H9 (cell line): ENCODE data around the gene HASPIN. TPM values are rescaled to one million over a fixed set of nuclear protein-coding genes. Genes with fewer than 3 reads are reported as not detected.

Experiments used
- DNase-seq: peaks from one replicate; pipeline ENCODE4 v3.0.0-alpha.2; 2017
- H2AFZ ChIP-seq: one replicate; pipeline ENCODE4 v1.6.1; 2013; ENCODE audit warnings: mild to moderate bottlenecking, low read length, control low read depth, moderate library complexity
- H2AK5ac ChIP-seq: 2 replicates; pipeline ENCODE4 v1.6.1; 2013; ENCODE audit warnings: low read length, control low read depth, mixed read lengths; ENCODE audit not compliant: insufficient read length
- H2BK120ac ChIP-seq: one replicate; pipeline ENCODE4 v1.6.1; 2013; ENCODE audit warnings: low read depth, mild to moderate bottlenecking, low read length, control low read depth, inconsistent platforms; ENCODE audit not compliant: poor library complexity, severe bottlenecking
- H2BK12ac ChIP-seq: 2 replicates; pipeline ENCODE4 v1.6.1; 2013; ENCODE audit warnings: low read length, control low read depth, mixed read lengths, low read depth; ENCODE audit not compliant: insufficient read length
- H2BK15ac ChIP-seq: 2 replicates; pipeline ENCODE4 v1.6.1; 2013; ENCODE audit warnings: low read depth, low read length, control low read depth
- H2BK20ac ChIP-seq: one replicate; pipeline ENCODE4 v1.6.1; 2013; ENCODE audit warnings: low read depth, mild to moderate bottlenecking, low read length, control low read depth, inconsistent platforms; ENCODE audit not compliant: poor library complexity, severe bottlenecking
- H2BK5ac ChIP-seq: 2 replicates; pipeline ENCODE4 v1.6.1; 2013; ENCODE audit warnings: low read length, control low read depth, mixed read lengths; ENCODE audit not compliant: insufficient read length
- H3K14ac ChIP-seq: 2 replicates; pipeline ENCODE4 v1.6.1; 2013; ENCODE audit warnings: low read length, control low read depth; ENCODE audit not compliant: insufficient read depth
- H3K18ac ChIP-seq: 2 replicates; pipeline ENCODE4 v1.6.1; 2013; ENCODE audit warnings: low read depth, mild to moderate bottlenecking, mixed read lengths, low read length, control low read depth; ENCODE audit not compliant: insufficient read length
- H3K23ac ChIP-seq: 2 replicates; pipeline ENCODE4 v1.6.1; 2013; ENCODE audit warnings: low read length, control low read depth, mixed read lengths, low read depth; ENCODE audit not compliant: insufficient read length
- H3K23me2 ChIP-seq: 2 replicates; pipeline ENCODE4 v1.6.1; 2013; ENCODE audit warnings: low read depth, mild to moderate bottlenecking, mixed read lengths, low read length, control low read depth; ENCODE audit not compliant: insufficient read length, poor library complexity, severe bottlenecking
- H3K27ac ChIP-seq: 2 replicates; pipeline ENCODE4 v1.5.1; 2013; ENCODE audit warnings: low read length, control low read depth, mixed read lengths, low read depth; ENCODE audit not compliant: insufficient read length
- H3K27me3 ChIP-seq: 2 replicates; pipeline ENCODE4 v1.6.1; 2013; ENCODE audit warnings: low read length, control low read depth, inconsistent platforms; ENCODE audit not compliant: insufficient read depth
- H3K4ac ChIP-seq: 2 replicates; pipeline ENCODE4 v1.6.1; 2013; ENCODE audit warnings: low read depth, mild to moderate bottlenecking, control low read depth, inconsistent platforms, low read length, moderate library complexity
- H3K4me1 ChIP-seq: 2 replicates; pipeline ENCODE4 v1.6.1; 2013; ENCODE audit warnings: low read length, control low read depth, inconsistent platforms; ENCODE audit not compliant: insufficient read depth
- H3K4me2 ChIP-seq: 2 replicates; pipeline ENCODE4 v1.6.1; 2013; ENCODE audit warnings: low read length, control low read depth, mixed read lengths; ENCODE audit not compliant: insufficient read length, insufficient read depth
- H3K56ac ChIP-seq: 2 replicates; pipeline ENCODE4 v1.6.1; 2013; ENCODE audit warnings: low read depth, mild to moderate bottlenecking, mixed read lengths, low read length, control low read depth; ENCODE audit not compliant: insufficient read length
- H3K79me1 ChIP-seq: 2 replicates; pipeline ENCODE4 v1.6.1; 2013; ENCODE audit warnings: low read depth, mild to moderate bottlenecking, moderate library complexity, low read length, control low read depth, inconsistent platforms; ENCODE audit not compliant: insufficient read depth, poor library complexity, severe bottlenecking
- H3K79me2 ChIP-seq: 2 replicates; pipeline ENCODE4 v1.6.1; 2013; ENCODE audit warnings: low read length, control low read depth, inconsistent platforms; ENCODE audit not compliant: insufficient read depth
- H3K9ac ChIP-seq: 2 replicates; pipeline ENCODE4 v1.6.1; 2013; ENCODE audit warnings: low read length, control low read depth, mixed read lengths; ENCODE audit not compliant: insufficient read length; ENCODE audit errors: extremely low read depth
- H3K9me3 ChIP-seq: one replicate; pipeline ENCODE4 v1.6.1; 2013; ENCODE audit warnings: low read depth, low read length, inconsistent platforms; ENCODE audit not compliant: control insufficient read depth
- H3T11ph ChIP-seq: one replicate; pipeline ENCODE4 v1.6.1; 2013; ENCODE audit warnings: mild to moderate bottlenecking, low read length, control low read depth, inconsistent platforms
- H4K20me1 ChIP-seq: one replicate; pipeline ENCODE4 v1.6.1; 2013; ENCODE audit not compliant: control insufficient read depth, insufficient read length, insufficient read depth
- H4K5ac ChIP-seq: 2 replicates; pipeline ENCODE4 v1.6.1; 2013; ENCODE audit warnings: low read depth, mild to moderate bottlenecking, mixed read lengths, low read length, control low read depth; ENCODE audit not compliant: insufficient read length
- H4K8ac ChIP-seq: replicated peaks from 2 replicates; pipeline ENCODE4 v1.6.1; 2013; ENCODE audit warnings: low read length, control low read depth, mixed read lengths, low read depth; ENCODE audit not compliant: insufficient read length
- H4K91ac ChIP-seq: 2 replicates; pipeline ENCODE4 v1.6.1; 2013; ENCODE audit warnings: low read depth, mild to moderate bottlenecking, moderate library complexity, mixed read lengths, low read length, control low read depth; ENCODE audit not compliant: insufficient read length
- H3K27ac Mint-ChIP-seq, 3 experiments: 2 replicates in 2 of 3; 3 replicates in 1 of 3; pipeline ENCODE4 v1.8.0; 2020 to 2021; ENCODE audit warnings: mixed read lengths in 3 of 3, mild to moderate bottlenecking in 1 of 3, moderate library complexity in 1 of 3
- H3K27me3 Mint-ChIP-seq: 2 replicates; pipeline ENCODE4 v1.8.0; 2021; ENCODE audit warnings: low read depth, mild to moderate bottlenecking, moderate library complexity, mixed read lengths
- H3K36me3 Mint-ChIP-seq, 3 experiments: 2 replicates in 2 of 3; 3 replicates in 1 of 3; pipeline ENCODE4 v1.8.0; 2020 to 2021; ENCODE audit warnings: low read depth in 3 of 3, mixed read lengths in 3 of 3; ENCODE audit not compliant: insufficient read depth in 1 of 3
- H3K4me1 Mint-ChIP-seq, 2 experiments: 2 replicates each; pipeline ENCODE4 v1.8.0; 2020; ENCODE audit warnings: mixed read lengths in 2 of 2
- H3K4me3 Mint-ChIP-seq, 2 experiments: 2 replicates in 1 of 2; 3 replicates in 1 of 2; pipeline ENCODE4 v1.8.0; 2020 to 2021; ENCODE audit warnings: mild to moderate bottlenecking in 2 of 2, mixed read lengths in 2 of 2, moderate library complexity in 1 of 2
- H3K9me3 Mint-ChIP-seq, 2 experiments: 2 replicates in 1 of 2; 3 replicates in 1 of 2; pipeline ENCODE4 v1.8.0; 2020; ENCODE audit warnings: mild to moderate bottlenecking in 2 of 2, mixed read lengths in 2 of 2, moderate library complexity in 1 of 2
- WGBS: extraction: QIAGEN DNeasy Blood & Tissue Kit; methylation state at CpG from one replicate; pipeline ENCODE4 v1.1.7; 2013; ENCODE audit warnings: missing lambda C conversion rate, low lambda C conversion rate, mixed read lengths; ENCODE audit not compliant: insufficient read length; ENCODE audit errors: extremely low coverage; 5-methylcytosine and 5-hydroxymethylcytosine counted together
- total RNA-seq: library from RNA; stranded (reverse); gene quantifications from 2 replicates; pipeline ENCODE4 v1.2.1, GENCODE V29; 2021
- TF ChIP-seq, protein P1 (sequence below): fragments of 200-600 bp; sonication (generic); conservative IDR thresholded peaks from 3 replicates; pipeline ENCODE4 v1.8.0; 2021; ENCODE audit warnings: antibody characterized with exemption, mild to moderate bottlenecking

HASPIN gene
- total RNA-seq, 1 experiment from 2014 or later: 26.6 TPM

DNA sequence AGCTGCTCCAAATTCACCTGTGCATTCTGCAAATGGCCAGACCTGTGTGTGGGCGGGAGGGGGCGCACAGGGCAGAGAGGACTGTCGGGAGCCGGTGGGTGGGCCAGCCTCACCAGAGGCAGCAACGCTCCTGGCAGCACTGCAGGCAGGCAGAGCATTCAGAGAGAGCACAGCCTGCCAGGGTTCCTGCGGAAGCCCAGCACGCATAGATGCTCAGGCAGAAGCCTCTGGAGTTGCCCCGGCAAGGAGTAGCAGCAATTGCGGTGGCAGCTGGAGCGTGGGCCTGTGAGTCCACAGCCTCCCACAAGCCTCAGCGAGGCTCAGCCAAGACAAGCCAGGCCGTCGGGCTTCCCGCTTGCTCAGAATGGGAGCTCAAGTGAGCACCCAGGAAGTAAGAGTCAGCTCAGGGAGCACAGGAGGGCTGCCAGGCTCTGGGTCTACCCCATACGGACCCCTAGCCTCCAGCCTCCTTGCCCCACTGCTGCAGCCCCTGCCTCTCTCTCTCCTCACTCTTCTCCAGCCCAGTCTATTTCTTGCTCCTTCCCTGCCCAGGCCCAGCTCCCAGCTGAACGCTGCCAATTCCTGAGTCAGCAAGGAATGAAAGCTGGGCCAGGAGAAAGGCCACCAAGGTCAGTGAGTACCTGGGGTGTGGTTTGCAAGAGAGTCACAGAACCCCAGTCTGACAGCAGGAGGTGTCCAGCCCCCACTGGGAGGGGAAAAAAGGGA is 45.4 kb upstream of the HASPIN start:
- peak overlapping the region in 1 of 3 experiments; percentile 82; a peak in 3 of 7 replicates for H3K27ac Mint-ChIP-seq
- H2AFZ ChIP-seq: no peak overlapping the region
- peaks cover 11 to 19% of the 10 kb centered on the region in 2 experiments for H3K4me1 Mint-ChIP-seq

More for the DNA sequence above, 45.4 kb upstream of the HASPIN start:
- H3K4me3 Mint-ChIP-seq: no peak overlapping the region; a peak in 1 of 5 replicates
- no peak overlapping the region for H3K9ac ChIP-seq
- no peak overlapping the region for H3K4ac ChIP-seq
- WGBS: no CpG with 5 or more reads among the region's 16 CpGs
- H3T11ph ChIP-seq: no peak overlapping the region
- H2BK5ac ChIP-seq: no peak overlapping the region
- no peak overlapping the region for H2BK20ac ChIP-seq
- no peak overlapping the region for H2AK5ac ChIP-seq
- no peak overlapping the region for H2BK15ac ChIP-seq
- no peaks in the 10 kb centered on the region for H3K27me3 ChIP-seq
- peaks cover 4% of the 10 kb centered on the region; the same call in 1 of the 2 replicates for H3K27me3 Mint-ChIP-seq
- TF ChIP-seq, protein P1, sequence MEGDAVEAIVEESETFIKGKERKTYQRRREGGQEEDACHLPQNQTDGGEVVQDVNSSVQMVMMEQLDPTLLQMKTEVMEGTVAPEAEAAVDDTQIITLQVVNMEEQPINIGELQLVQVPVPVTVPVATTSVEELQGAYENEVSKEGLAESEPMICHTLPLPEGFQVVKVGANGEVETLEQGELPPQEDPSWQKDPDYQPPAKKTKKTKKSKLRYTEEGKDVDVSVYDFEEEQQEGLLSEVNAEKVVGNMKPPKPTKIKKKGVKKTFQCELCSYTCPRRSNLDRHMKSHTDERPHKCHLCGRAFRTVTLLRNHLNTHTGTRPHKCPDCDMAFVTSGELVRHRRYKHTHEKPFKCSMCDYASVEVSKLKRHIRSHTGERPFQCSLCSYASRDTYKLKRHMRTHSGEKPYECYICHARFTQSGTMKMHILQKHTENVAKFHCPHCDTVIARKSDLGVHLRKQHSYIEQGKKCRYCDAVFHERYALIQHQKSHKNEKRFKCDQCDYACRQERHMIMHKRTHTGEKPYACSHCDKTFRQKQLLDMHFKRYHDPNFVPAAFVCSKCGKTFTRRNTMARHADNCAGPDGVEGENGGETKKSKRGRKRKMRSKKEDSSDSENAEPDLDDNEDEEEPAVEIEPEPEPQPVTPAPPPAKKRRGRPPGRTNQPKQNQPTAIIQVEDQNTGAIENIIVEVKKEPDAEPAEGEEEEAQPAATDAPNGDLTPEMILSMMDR: peak; percentile 53
- no peak overlapping the region for H3K4me2 ChIP-seq
- no peaks in the 10 kb centered on the region for H3K9me3 ChIP-seq
- no peak overlapping the region for H4K91ac ChIP-seq
- no peak overlapping the region for H3K18ac ChIP-seq
- no peak overlapping the region for H4K5ac ChIP-seq
- H3K23ac ChIP-seq: no peak overlapping the region
- peak; percentile 91 for DNase-seq
- no peak overlapping the region for H3K56ac ChIP-seq
- H3K79me1 ChIP-seq: no peaks in the 10 kb centered on the region
- no peak overlapping the region for H3K14ac ChIP-seq
- no peak overlapping the region for H4K8ac ChIP-seq
- no peaks in the 10 kb centered on the region for H4K20me1 ChIP-seq
- H3K23me2 ChIP-seq: no peaks in the 10 kb centered on the region
- no peak overlapping the region for H2BK120ac ChIP-seq
- no peaks in the 10 kb centered on the region for H3K4me1 ChIP-seq
- no peak overlapping the region for H3K27ac ChIP-seq
- no peak overlapping the region for H2BK12ac ChIP-seq
- H3K9me3 Mint-ChIP-seq: no peaks in the 10 kb centered on the region
- no peaks in the 10 kb centered on the region for H3K79me2 ChIP-seq
- H3K36me3 Mint-ChIP-seq: no peaks in the 10 kb centered on the region; a peak in 1 of 7 replicates
